GM19372 (cell line): ENCODE results near the gene JAGN1.
"Not testable (repeated sequence)": the region's sequence is repeated elsewhere in the genome, so short reads cannot be mapped to it uniquely, and the experiment has no call there.

ENCODE experiments used
- ATAC-seq: cut with Tn5 transposase; IDR thresholded peaks from one replicate; pipeline ENCODE4 v1.9.1; 2021; ENCODE audit warnings: mild to moderate bottlenecking, low read depth, moderate library complexity; ENCODE audit not compliant: unreplicated experiment

Gene JAGN1

DNA sequence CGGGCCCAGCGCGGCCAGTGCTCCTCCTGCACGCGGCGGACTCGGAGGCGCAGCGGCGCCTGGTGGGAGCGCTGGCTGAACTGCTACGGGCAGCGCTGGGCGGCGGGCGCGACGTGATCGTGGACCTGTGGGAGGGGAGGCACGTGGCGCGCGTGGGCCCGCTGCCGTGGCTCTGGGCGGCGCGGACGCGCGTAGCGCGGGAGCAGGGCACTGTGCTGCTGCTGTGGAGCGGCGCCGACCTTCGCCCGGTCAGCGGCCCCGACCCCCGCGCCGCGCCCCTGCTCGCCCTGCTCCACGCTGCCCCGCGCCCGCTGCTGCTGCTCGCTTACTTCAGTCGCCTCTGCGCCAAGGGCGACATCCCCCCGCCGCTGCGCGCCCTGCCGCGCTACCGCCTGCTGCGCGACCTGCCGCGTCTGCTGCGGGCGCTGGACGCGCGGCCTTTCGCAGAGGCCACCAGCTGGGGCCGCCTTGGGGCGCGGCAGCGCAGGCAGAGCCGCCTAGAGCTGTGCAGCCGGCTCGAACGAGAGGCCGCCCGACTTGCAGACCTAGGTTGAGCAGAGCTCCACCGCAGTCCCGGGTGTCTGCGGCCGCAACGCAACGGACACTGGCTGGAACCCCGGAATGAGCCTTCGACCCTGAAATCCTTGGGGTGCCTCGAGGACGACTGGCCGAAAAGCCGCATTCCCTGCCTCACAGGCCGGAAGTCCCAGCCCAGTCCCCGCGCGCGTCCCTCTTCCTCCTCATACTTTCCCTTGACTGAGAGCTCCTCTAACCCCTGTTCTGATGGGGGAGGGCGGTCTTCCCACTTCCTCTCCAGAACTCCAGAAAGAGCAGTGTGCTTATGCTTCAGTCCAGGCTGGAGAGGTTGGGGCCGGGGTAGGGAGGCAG lies 25.1 kb downstream of the JAGN1 start:
- no peak for ATAC-seq

DNA sequence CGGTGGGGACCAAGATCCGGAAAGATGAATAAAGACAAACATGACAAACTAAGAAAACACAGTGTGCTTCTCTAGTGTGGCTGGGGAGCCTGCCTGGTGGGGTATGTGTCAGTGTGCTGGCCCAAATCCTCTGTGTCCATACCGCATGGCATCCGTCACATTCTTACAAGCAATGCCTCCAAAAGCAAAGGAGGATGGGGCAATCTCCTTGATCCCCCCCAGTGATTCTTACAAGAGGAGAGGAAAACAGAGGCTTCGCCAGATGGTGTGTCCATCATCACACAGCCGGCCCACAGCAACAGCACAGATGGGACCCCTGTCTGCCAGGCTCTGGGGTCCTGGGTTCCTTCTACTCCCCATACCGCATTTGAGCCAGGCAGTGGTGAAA lies 25.9 kb downstream of the JAGN1 start:
- ATAC-seq = no peak

DNA sequence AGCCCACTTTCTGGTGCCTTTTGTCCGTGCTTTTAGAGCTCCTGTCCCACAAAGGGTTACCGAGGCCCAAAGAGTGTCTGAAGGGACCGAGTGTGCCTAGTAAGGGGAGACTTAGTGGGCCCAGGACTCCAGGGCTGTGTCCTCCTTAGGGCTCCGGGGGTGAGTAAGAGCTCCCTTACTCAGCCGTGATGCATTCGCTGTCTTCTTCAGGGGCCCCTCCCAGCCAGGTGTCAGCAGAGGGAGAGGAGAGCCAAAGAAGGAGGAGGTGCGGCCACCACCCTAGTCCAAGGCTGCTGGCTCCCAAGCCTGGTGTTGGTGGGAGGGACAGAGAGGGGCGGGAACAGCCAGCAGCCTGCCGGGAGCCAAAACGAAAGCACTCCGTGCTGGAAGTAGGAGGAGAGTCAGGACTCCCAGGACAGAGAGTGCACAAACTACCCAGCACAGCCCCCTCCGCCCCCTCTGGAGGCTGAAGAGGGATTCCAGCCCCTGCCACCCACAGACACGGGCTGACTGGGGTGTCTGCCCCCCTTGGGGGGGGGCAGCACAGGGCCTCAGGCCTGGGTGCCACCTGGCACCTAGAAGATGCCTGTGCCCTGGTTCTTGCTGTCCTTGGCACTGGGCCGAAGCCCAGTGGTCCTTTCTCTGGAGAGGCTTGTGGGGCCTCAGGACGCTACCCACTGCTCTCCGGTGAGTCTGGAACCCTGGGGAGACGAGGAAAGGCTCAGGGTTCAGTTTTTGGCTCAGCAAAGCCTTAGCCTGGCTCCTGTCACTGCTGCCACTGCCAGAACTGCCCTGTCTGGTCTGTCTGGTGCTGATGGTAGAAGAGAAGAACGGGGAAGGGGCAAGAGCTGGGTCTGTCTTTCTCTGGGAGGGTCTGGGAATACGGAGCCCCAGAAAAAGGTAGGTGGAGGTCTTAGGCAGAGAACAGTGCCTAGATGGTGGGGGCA lies 26.6 kb downstream of the JAGN1 start, which contains the start of gene IL17RC:
Gene IL17RC, plus strand, starts transcription at position 365 of the 947 bp plus-strand sequence. Its CDS starts 218 bp downstream, at position 583.
- ATAC-seq = no peak

DNA sequence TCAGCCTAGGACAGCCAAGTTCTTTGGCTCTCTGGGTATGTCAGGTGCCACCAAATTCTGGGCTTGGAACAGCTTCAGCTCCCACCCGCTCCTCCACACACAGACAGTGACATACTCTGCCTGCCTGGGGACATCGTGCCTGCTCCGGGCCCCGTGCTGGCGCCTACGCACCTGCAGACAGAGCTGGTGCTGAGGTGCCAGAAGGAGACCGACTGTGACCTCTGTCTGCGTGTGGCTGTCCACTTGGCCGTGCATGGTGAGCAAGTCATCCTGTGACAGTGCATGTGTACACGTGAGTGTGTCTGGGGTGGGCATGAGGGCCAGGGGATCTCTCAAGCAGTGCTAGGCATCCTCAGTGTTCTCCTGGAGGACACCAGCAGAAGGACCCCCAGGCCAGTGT lies 27.4 kb downstream of the JAGN1 start:
- ATAC-seq = no peak

DNA sequence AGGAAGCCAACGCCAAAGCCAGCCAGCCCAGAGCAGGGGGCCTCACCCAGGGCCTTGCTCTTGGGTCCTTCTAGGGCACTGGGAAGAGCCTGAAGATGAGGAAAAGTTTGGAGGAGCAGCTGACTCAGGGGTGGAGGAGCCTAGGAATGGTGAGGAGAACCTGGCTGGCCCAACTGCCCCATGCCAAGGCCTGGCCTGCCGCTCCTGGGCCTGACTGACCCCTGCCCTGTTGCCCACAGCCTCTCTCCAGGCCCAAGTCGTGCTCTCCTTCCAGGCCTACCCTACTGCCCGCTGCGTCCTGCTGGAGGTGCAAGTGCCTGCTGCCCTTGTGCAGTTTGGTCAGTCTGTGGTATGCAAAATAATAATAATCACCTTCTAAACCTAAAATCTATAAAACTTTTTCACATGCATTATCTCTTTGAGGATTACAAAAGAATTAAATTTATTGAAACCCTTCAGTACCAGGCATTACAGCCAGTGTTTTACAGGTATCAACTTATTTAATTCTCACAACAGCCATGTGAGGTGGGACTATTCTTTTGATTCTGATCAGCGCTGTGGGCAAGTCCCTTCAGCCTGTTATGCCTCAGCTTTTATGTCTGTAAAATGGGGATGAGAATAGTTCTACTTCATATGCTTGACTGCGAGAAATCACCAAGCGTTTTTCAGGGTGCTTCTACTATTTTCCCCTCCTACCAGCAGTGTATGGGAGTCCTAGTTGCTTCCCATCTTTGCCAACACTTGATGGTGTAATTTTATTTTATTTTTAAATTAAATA lies 28.0 kb downstream of the JAGN1 start:
- no peak for ATAC-seq

DNA sequence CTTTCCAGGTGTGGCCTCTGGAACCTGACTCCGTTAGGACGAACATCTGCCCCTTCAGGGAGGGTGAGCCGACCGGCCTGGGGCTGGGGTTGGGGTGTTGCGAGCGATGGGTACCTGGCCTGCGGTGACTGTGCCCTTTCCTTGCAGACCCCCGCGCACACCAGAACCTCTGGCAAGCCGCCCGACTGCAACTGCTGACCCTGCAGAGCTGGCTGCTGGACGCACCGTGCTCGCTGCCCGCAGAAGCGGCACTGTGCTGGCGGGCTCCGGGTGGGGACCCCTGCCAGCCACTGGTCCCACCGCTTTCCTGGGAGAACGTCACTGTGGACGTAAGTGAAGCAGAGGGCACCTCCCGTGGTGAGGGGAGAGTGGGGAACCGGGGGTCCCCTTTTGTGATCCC lies 37.7 kb downstream of the JAGN1 start:
- ATAC-seq = no peak

DNA sequence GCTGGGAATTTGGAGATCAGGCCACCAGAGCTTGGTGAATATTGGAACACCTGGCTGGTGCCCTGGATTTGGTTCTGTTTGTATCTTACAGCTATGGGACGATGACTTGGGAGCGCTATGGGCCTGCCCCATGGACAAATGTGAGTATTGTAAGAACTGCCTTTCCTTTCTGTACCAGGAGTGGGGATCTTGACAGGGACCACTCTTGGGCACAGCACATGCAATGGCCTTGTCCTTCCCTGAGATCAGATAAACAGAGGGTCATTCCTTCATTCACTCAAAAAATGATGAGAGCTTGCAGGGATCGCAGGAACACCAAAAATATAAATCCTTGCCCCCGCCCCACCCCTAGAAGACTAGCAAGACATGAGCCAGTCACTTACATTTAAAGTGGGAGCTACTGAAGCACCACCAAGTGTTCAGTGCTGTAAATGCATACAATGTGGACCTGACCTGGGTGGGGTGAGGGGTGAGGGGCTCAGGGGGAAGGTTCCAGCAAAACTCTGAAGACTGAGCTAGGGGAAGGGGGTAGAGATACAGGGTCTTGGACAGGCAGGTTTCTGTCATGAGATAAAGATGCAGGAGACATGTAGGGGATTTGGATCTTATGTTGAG lies 40.5 kb downstream of the JAGN1 start:
- ATAC-seq = no peak

DNA sequence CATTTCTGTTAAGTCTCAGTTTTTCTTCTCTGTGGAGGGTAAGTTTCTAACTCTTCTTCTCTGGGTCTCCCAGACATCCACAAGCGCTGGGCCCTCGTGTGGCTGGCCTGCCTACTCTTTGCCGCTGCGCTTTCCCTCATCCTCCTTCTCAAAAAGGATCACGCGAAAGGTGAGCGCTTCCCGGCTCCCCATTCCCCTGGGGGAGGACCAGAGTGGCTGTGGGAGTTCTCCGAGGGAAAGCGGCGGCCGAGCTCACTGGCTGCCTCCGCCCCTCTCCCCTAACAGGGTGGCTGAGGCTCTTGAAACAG lies 42.1 kb downstream of the JAGN1 start:
- no peak for ATAC-seq

DNA sequence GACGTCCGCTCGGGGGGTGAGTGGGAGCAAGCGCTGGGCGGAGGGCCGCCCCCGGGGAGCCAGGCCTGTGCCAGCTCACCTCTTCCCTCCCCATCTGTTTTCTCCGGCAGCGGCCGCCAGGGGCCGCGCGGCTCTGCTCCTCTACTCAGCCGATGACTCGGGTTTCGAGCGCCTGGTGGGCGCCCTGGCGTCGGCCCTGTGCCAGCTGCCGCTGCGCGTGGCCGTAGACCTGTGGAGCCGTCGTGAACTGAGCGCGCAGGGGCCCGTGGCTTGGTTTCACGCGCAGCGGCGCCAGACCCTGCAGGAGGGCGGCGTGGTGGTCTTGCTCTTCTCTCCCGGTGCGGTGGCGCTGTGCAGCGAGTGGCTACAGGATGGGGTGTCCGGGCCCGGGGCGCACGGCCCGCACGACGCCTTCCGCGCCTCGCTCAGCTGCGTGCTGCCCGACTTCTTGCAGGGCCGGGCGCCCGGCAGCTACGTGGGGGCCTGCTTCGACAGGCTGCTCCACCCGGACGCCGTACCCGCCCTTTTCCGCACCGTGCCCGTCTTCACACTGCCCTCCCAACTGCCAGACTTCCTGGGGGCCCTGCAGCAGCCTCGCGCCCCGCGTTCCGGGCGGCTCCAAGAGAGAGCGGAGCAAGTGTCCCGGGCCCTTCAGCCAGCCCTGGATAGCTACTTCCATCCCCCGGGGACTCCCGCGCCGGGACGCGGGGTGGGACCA lies 42.6 kb downstream of the JAGN1 start:
- peak; percentile 53 for ATAC-seq

DNA sequence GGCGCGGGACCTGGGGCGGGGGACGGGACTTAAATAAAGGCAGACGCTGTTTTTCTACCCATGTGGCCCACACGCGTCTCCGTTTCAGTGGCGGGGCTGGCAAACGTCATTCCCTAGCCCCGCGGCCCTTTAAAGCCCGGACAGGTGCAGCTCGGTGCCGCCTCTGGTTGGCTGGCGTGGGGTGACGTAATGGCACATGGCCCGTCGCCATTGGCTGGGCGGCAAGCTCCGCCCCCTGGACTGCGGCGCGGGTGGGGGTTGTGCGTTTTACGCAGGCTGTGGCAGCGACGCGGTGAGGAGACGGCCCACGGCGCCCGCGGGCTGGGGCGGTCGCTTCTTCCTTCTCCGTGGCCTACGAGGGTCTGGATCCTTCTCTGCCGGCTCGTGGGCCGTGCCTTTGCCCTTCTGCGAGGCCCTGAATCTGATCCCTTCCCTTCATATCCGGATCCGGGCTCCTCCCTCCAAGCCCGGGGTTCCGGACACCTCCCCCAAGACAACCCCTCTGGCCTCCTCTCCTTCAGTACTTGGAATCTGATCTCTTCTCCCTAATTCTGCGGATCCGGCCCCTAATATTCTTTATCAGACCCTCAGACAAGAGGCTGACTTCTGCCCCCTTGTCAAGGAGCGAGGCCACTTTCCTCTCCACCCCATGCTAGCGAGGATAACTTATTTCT lies 43.3 kb downstream of the JAGN1 start, which contains the start of gene CRELD1:
Gene CRELD1, plus strand, starts transcription at position 274 of the 674 bp plus-strand sequence. CDS start 605 bp downstream, outside the sequence.
- ATAC-seq = peak; percentile 87

DNA sequence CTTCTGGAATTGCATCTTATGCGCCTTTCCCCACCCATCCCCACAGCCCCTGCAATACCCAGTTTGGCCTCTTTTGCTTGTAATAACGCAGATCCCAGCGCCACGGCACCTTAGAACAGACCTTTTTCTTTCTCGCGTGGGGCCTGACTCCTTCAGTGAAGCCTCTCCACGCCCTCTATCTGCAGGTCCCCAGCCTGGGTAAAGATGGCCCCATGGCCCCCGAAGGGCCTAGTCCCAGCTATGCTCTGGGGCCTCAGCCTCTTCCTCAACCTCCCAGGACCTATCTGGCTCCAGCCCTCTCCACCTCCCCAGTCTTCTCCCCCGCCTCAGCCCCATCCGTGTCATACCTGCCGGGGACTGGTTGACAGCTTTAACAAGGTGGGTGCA lies 43.8 kb downstream of the JAGN1 start:
- no peak for ATAC-seq

DNA sequence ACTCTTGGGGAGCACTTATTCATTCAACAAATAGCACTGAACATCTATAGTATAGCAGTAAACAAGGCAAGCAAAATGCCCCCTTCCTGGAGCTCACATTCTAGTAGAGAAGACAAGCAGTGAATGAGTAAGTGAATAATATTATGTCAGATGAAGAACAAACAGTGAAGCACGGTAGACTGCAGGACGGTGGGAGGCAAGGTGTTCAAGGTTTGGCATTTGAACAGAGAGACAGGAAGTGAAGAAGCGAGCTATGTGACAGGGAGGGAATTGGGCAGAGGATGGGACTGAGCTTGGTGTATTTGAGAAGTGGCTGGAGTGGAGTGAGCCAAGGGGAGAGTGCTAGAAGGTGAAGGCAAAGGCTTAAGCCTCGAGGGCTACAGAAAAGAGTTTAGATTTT lies 44.6 kb downstream of the JAGN1 start:
- no peak for ATAC-seq

DNA sequence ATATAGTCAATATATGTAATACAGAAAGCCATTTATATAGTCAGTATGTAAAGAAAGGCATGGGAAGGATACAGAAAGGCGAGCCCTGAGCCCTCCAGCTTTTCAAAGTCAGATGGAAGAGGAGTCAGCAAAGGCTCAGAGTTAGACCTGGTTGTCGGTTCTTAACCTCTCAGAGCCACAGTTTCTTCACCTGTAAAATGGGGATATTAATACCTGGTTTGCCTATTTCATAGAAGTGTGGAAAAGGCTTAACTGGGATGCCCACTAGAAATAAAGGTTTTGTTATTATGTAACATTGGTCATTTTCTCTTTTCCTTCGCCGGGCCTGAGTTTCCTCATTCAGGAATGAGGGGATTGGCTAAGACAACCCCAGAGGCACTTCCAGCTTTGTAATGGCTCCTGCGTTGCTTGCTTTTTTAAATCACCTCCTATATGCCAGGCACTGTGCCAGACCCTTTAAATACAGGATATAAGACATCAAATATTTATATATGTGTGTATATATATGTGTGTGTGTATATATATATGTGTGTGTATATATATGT lies 45.6 kb downstream of the JAGN1 start:
- no peak for ATAC-seq

DNA sequence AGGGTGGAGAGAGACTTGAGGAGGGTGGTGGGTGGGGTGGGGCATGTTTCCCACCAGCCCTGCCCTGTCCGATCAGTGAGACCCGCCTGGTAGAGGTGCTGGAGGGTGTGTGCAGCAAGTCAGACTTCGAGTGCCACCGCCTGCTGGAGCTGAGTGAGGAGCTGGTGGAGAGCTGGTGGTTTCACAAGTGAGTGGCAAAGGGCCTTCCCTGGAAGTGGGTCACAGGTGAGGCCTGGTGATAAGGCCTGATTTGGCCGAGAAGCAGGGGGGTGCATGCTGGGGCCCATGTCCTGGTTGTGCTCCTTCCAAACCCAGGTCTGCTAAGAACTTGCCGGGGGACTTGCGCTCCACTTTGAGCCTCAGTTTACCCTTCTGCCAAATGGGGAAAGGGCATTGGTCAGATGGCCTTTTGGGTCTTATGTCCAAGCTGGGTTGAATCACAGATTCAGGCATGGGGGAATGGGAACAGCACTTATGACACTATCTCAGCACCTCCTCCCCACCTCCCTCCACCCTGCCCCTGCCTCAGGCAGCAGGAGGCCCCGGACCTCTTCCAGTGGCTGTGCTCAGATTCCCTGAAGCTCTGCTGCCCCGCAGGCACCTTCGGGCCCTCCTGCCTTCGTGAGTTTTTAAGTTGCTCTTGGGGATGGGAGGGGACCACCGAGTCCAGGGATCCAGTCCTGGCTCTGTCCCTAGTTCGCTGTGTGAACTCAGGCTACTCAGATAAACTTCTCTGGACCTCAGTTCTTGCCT lies 47.3 kb downstream of the JAGN1 start:
- no peak for ATAC-seq

DNA sequence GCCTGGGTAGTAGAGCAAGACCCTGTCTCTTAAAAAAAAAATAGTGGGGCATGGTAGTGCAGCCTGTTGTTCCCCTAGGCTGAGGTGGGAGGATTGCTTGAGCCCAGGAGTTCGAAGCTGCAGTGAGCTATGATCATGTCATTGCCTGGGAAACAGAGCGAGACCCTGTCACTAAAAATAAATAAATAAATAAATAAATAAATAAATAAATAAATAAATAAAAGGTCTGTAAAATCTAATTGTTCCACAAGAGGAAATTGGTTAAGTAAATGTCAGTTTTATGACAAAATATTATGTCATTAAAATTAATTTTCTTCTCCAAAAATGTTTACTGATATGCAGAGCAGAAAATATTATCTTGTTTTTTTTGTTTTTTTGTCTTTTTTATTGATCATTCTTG lies 48.6 kb downstream of the JAGN1 start:
- ATAC-seq = no peak

DNA sequence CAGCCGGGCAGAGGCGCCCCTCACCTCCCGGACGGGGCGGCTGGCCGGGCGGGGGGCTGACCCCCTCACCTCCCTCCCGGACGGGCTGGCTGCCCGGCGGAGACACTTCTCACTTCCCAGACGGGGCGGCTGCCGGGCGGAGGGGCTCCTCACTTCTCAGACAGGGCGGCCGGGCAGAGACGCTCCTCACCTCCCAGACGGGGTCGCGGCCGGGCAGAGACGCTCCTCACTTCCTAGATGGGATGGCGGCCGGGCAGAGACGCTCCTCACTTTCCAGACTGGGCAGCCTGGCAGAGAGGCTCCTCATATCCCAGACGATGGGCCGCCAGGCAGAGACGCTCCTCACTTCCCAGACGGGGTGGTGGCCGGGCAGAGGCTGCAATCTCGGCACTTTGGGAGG lies 49.5 kb downstream of the JAGN1 start:
- ATAC-seq = not testable (repeated sequence)

DNA sequence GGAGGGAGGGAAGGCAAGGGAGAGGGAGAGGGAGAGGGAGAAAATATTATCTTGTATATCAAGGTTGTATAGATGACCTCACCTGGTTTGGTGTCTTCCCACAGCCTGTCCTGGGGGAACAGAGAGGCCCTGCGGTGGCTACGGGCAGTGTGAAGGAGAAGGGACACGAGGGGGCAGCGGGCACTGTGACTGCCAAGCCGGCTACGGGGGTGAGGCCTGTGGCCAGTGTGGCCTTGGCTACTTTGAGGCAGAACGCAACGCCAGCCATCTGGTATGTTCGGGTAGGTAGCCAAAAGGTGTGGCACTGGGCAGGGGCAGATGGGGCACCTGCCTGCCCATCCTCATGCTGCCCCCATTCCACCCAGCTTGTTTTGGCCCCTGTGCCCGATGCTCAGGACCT lies 50.3 kb downstream of the JAGN1 start:
- ATAC-seq = no peak

DNA sequence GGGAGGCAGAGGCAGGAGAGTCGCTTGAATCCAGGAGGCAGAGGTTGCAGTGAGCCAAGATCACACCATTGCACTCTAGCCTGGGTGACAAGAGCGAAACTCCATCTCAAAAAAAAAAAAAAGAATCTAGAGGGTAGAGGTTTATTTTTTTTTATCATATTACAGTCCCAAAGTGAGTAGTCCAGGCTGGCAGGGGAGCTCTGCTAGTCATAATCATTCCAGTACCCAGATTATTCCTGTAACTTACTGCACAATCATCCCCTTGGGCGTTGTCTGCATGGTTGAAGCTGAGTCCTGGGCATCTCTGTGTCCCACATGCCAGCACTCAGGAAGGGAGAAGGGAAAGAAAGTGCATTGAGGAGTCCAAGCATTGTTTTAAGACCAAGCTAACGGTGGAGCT lies 51.8 kb downstream of the JAGN1 start:
- ATAC-seq = no peak
